Thyroid gland (tissue), 4 donors: Measurements from ENCODE around the gene ARHGEF28. TPM values are rescaled to one million over a fixed set of nuclear protein-coding genes. Genes with fewer than 3 reads are reported as not detected.
A peak's percentile ranks its signal among the peaks of the same experiment; 100 is the strongest.

ENCODE experiments used
- DNase-seq, 2 donors: peaks; one replicate each; pipeline ENCODE4 v3.0.0-alpha.2; 2019
- H3K27ac ChIP-seq, 3 donors: fragments of 200-600 bp; sonication (generic); 1 replicate in 2 of 3; 2 replicates in 1 of 3; pipeline ENCODE4 v1.5.1; 2016 to 2019; ENCODE audit warnings: mild to moderate bottlenecking in 1 of 3, moderate library complexity in 1 of 3
- H3K27me3 ChIP-seq: fragments of 200-600 bp; sonication (generic); one replicate; pipeline ENCODE4 v1.5.1; 2019
- H3K36me3 ChIP-seq, 2 donors: fragments of 200-600 bp; sonication (generic); one replicate each; pipeline ENCODE4 v1.5.1; 2016 to 2019
- H3K4me1 ChIP-seq, 2 donors: fragments of 200-600 bp; sonication (generic); one replicate each; pipeline ENCODE4 v1.5.1; 2017 to 2019
- H3K4me3 ChIP-seq, 3 donors: fragments of 200-600 bp; sonication (generic); replicated peaks in 1 of 3; 1 replicate in 2 of 3; 2 replicates in 1 of 3; pipeline ENCODE4 v1.5.1; 2016; ENCODE audit warnings: mild to moderate bottlenecking in 1 of 3
- H3K9me3 ChIP-seq: fragments of 200-600 bp; sonication (generic); one replicate; pipeline ENCODE4 v1.5.1; 2017
- CTCF ChIP-seq, 6 experiments: fragments of 200-600 bp in 3 of 6; fragments of 450-650 bp in 3 of 6; sonication (generic) in 3 of 6; IDR thresholded peaks; one replicate each; pipeline ENCODE4 v1.5.1; 2016 to 2019; ENCODE audit warnings: antibody characterized with exemption in 6 of 6, mild to moderate bottlenecking in 2 of 6, inconsistent platforms in 1 of 6, moderate library complexity in 1 of 6
- POLR2A ChIP-seq, 2 donors: fragments of 450-650 bp; IDR thresholded peaks; one replicate each; pipeline ENCODE4 v1.6.1; 2017; ENCODE audit warnings: antibody characterized with exemption in 2 of 2, mild to moderate bottlenecking in 2 of 2, moderate library complexity in 1 of 2
- WGBS, 2 donors: methylation state at CpG; one replicate each; pipeline ENCODE4 v1.1.5; 2017; 5-methylcytosine and 5-hydroxymethylcytosine counted together
- intact Hi-C: fragments of 100-400 bp; cut with DNase I; formaldehyde crosslinking; loops from one replicate; pipeline ENCODE4 v1.15.1; 2023
- total RNA-seq, 4 donors: library from RNA; depleted of rRNA; stranded (reverse); fragments of >200 nt; gene quantifications; one replicate each; pipeline ENCODE4 v1.2.3, GENCODE V29; 2016

Gene ARHGEF28
- total RNA-seq, 4 donors from 2014 or later: 43.6 to 58.8 (median 55.3) TPM

GRCh38 chr5:73766902-73767301, 140.9 kb downstream of the ARHGEF28 start:
- Histone ChIP-seq H3K36me3 (no peaks in the 10 kb centered on the region), H3K27ac (no peak overlapping the region), H3K4me3 (no peak overlapping the region), H3K27me3 (no peaks in the 10 kb centered on the region), H3K4me1 (peaks cover 7 to 14% of the 10 kb centered on the region in 2 donors), H3K9me3 (no peaks in the 10 kb centered on the region)
- intact Hi-C loops: no loop called here
- WGBS, 2 donors: 94 to 100% methylated on average over 2 of the region's 2 CpGs
- DNase-seq: no peak
- TF ChIP-seq CTCF (IDR thresholded peaks at IDR 0.05) (no peak), POLR2A (IDR thresholded peaks at IDR 0.05) (no peak)

GRCh38 chr5:73770172-73771025, 144.4 kb downstream of the ARHGEF28 start:
- intact Hi-C loops: no loop called here
- no peaks in the 10 kb centered on the region for H3K9me3 ChIP-seq
- 40 to 41% methylated on average over 6 of the region's 6 CpGs for WGBS, 2 donors
- no peak overlapping the region for H3K4me3 ChIP-seq
- peak overlapping the region in 2 of 3 donors; percentile 39 to 47 for H3K27ac ChIP-seq
- H3K27me3 ChIP-seq: no peaks in the 10 kb centered on the region
- no peaks in the 10 kb centered on the region for H3K36me3 ChIP-seq
- TF ChIP-seq CTCF (IDR thresholded peaks at IDR 0.05) (no peak), POLR2A (IDR thresholded peaks at IDR 0.05) (no peak)
- peaks cover 7 to 14% of the 10 kb centered on the region in 2 donors for H3K4me1 ChIP-seq
- DNase-seq: no peak

- Histone ChIP-seq H3K36me3 (no peaks in the 10 kb centered on the region), H3K4me1 (peaks cover 19 to 33% of the 10 kb centered on the region in 2 donors), H3K9me3 (no peaks in the 10 kb centered on the region), H3K27ac (no peak overlapping the region), H3K27me3 (no peaks in the 10 kb centered on the region), H3K4me3 (no peak overlapping the region)
- TF ChIP-seq CTCF (IDR thresholded peaks at IDR 0.05) (no peak), POLR2A (IDR thresholded peaks at IDR 0.05) (no peak)
- intact Hi-C loops: no loop called here
- 83 to 84% methylated on average over 3 of the region's 3 CpGs for WGBS, 2 donors
- no peak for DNase-seq
Observed at GRCh38 chr5:73774924-73775323, 148.9 kb downstream of the ARHGEF28 start.

- H3K9me3 ChIP-seq: no peaks in the 10 kb centered on the region
- H3K27ac ChIP-seq: peak overlapping the region in 2 of 3 donors; percentile 27 to 70
- intact Hi-C loops: no loop called here
- no peaks in the 10 kb centered on the region for H3K36me3 ChIP-seq
- DNase-seq: no peak
- no peak overlapping the region for H3K4me3 ChIP-seq
- TF ChIP-seq POLR2A (IDR thresholded peaks at IDR 0.05) (no peak), CTCF (IDR thresholded peaks at IDR 0.05) (no peak)
- WGBS, 2 donors: 85 to 94% methylated on average over 5 of the region's 5 CpGs
- no peaks in the 10 kb centered on the region for H3K27me3 ChIP-seq
- peaks cover 24 to 33% of the 10 kb centered on the region in 2 donors for H3K4me1 ChIP-seq
Observed at GRCh38 chr5:73776405-73776804, 150.4 kb downstream of the ARHGEF28 start.

GRCh38 chr5:73777192-73777591, 151.2 kb downstream of the ARHGEF28 start:
- no peak for TF ChIP-seq CTCF (IDR thresholded peaks at IDR 0.05)
- intact Hi-C loops: no loop called here
- no peaks in the 10 kb centered on the region for H3K9me3 ChIP-seq
- peak; percentile 34 to 43 for DNase-seq
- H3K27me3 ChIP-seq: no peaks in the 10 kb centered on the region
- H3K4me1 ChIP-seq: peaks cover 30 to 35% of the 10 kb centered on the region in 2 donors
- peak overlapping the region; percentile 17 to 70 (median 27) for H3K27ac ChIP-seq
- WGBS, 2 donors: 22 to 31% methylated on average over 2 of the region's 2 CpGs
- no peak overlapping the region for H3K4me3 ChIP-seq
- H3K36me3 ChIP-seq: no peaks in the 10 kb centered on the region
